ENCODE results near the gene FAM83F. TPM values are rescaled to one million over a fixed set of nuclear protein-coding genes. Genes with fewer than 3 reads are reported as not detected.

FAM83F gene
- total RNA-seq, 1 donor from 2014 or later = 12.8 TPM

- H3K4me1 ChIP-seq = peaks cover 32% of the 10 kb centered on the region
- no peaks in the 10 kb centered on the region for H3K36me3 ChIP-seq
- TF ChIP-seq CTCF (IDR thresholded peaks at IDR 0.05) = no peak
- no peak for TF ChIP-seq POLR2A (IDR thresholded peaks at IDR 0.05)
- no peak for TF ChIP-seq POLR2AphosphoS5 (IDR thresholded peaks at IDR 0.05; ENCODE audit: insufficient read depth in 1 of 2, low read depth in 1 of 2)
- H3K27me3 ChIP-seq = no peaks in the 10 kb centered on the region
- no peak for DNase-seq (ENCODE audit: extremely low spot score in 2 of 2)
- H3K27ac ChIP-seq = no peak overlapping the region
- H3K9me3 ChIP-seq = no peaks in the 10 kb centered on the region
- intact Hi-C loops (cut with DNase I) = no loop called here
- no peak overlapping the region for H3K4me3 ChIP-seq
Measured at GRCh38 chr22:40025856-40026255, 31.1 kb downstream of the FAM83F start.

DNA sequence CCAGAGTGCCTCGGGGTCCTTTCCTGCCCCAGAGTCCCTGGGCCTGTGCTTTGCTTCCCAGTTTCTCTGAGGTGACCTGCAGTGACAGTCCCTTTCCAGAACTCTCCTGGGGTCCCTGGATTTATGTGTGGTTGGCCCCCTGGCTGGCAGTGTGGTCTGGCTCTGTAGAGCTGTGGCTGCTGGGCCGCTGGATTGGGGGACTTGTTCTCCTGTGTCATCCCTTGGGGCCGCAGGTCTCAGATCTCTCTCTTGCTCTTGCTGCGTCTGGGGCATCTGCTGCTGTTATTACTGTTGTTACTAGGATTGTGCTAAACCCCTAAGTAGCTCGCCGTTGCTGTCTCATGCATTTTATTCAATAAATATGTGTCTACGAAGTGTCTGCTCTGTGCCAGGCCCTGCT is 31.9 kb downstream of the FAM83F start:
- no peak for DNase-seq (ENCODE audit: extremely low spot score in 2 of 2)
- no peak for TF ChIP-seq POLR2A (IDR thresholded peaks at IDR 0.05)
- TF ChIP-seq CTCF (IDR thresholded peaks at IDR 0.05) = no peak
- no peak for TF ChIP-seq POLR2AphosphoS5 (IDR thresholded peaks at IDR 0.05; ENCODE audit: insufficient read depth in 1 of 2, low read depth in 1 of 2)
- no peaks in the 10 kb centered on the region for H3K36me3 ChIP-seq
- H3K4me1 ChIP-seq = peaks cover 32% of the 10 kb centered on the region
- no peak overlapping the region for H3K27ac ChIP-seq
- H3K9me3 ChIP-seq = no peaks in the 10 kb centered on the region
- intact Hi-C loops (cut with DNase I) = no loop called here
- H3K27me3 ChIP-seq = no peaks in the 10 kb centered on the region
- H3K4me3 ChIP-seq = no peak overlapping the region

GRCh38 chr22:40027191-40028097 is 32.7 kb downstream of the FAM83F start:
- Histone ChIP-seq H3K27ac (no peak overlapping the region), H3K27me3 (no peaks in the 10 kb centered on the region), H3K4me1 (peaks cover 25% of the 10 kb centered on the region), H3K9me3 (no peaks in the 10 kb centered on the region), H3K36me3 (no peaks in the 10 kb centered on the region), H3K4me3 (no peak overlapping the region)
- no peak for DNase-seq (ENCODE audit: extremely low spot score in 2 of 2)
- intact Hi-C loops (cut with DNase I) = no loop called here
- TF ChIP-seq CTCF (IDR thresholded peaks at IDR 0.05) (no peak), POLR2A (IDR thresholded peaks at IDR 0.05) (no peak), POLR2AphosphoS5 (IDR thresholded peaks at IDR 0.05; ENCODE audit: insufficient read depth in 1 of 2, low read depth in 1 of 2) (no peak)

- Histone ChIP-seq H3K36me3 (no peaks in the 10 kb centered on the region), H3K27me3 (no peaks in the 10 kb centered on the region), H3K4me3 (no peak overlapping the region), H3K9me3 (no peaks in the 10 kb centered on the region), H3K4me1 (peaks cover 24% of the 10 kb centered on the region), H3K27ac (no peak overlapping the region)
- TF ChIP-seq POLR2AphosphoS5 (IDR thresholded peaks at IDR 0.05; ENCODE audit: insufficient read depth in 1 of 2, low read depth in 1 of 2) = no peak
- no peak for DNase-seq (ENCODE audit: extremely low spot score in 2 of 2)
- intact Hi-C loops (cut with DNase I) = no loop called here
Measured at GRCh38 chr22:40028098-40028425, 33.3 kb downstream of the FAM83F start.

GRCh38 chr22:40029189-40029890 is 34.6 kb downstream of the FAM83F start:
- intact Hi-C loops (cut with DNase I) = no loop called here
- Histone ChIP-seq H3K4me3 (no peak overlapping the region), H3K27ac (no peak overlapping the region), H3K36me3 (no peaks in the 10 kb centered on the region), H3K27me3 (no peaks in the 10 kb centered on the region), H3K4me1 (peaks cover 19% of the 10 kb centered on the region), H3K9me3 (no peaks in the 10 kb centered on the region)
- TF ChIP-seq POLR2AphosphoS5 (IDR thresholded peaks at IDR 0.05; ENCODE audit: insufficient read depth in 1 of 2, low read depth in 1 of 2) = no peak
- no peak for TF ChIP-seq POLR2A (IDR thresholded peaks at IDR 0.05)
- TF ChIP-seq CTCF (IDR thresholded peaks at IDR 0.05) = no peak
- no peak for DNase-seq (ENCODE audit: extremely low spot score in 2 of 2)

All from vagina (tissue), 2 donors.